Endometrial microvascular endothelial cells (primary cell): Measurements from ENCODE around the gene PTX4. TPM values are rescaled to one million over a fixed set of nuclear protein-coding genes. Genes with fewer than 3 reads are reported as not detected.

Experiments
- in situ Hi-C: cut with HindIII; loops from 2 replicates; pipeline ENCODE4 v1.10.0; 2017; ENCODE audit warnings: low sequenced_read_pairs, low pct_unique_long_range_greater_than_20kb; ENCODE audit errors: inconsistent ontology term
- total RNA-seq: library from RNA; depleted of rRNA; stranded (reverse); fragments of >200 nt; gene quantifications from one replicate; pipeline ENCODE4 v1.2.3, GENCODE V29; 2015; ENCODE audit errors: inconsistent ontology term

Gene PTX4
- total RNA-seq, 1 donor from 2014 or later, result 2.3 TPM

GRCh38 chr16:1492082-1492922 is 3.6 kb upstream of the PTX4 start:
- in situ Hi-C loops, result loop anchor here (25.0 kb wide), 1 partner anchor 105 kb away; no protein-coding TSS in a partner anchor

DNA sequence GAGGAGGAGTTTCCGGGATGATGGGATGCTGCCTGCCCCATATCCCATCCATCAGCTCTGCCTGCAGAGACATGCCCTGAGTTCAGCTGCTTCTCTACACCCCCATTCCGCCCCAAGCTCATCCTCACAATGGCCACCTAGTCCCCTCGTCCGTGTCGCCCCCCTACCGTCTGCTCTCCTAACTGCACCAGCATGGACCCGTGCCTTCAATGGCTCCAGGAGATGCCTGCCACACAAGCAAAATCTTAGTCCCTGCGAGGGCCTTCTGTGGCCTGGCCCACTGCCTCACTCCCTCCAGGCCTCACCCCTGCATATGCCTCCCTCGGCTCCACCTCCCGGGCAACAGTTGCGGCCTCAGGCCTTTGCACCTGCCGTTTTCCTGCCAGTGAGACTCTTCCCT is 2.6 kb upstream of the PTX4 start:
- in situ Hi-C loops, result loop anchor here (25.0 kb wide), 1 partner anchor 104 kb away; no protein-coding TSS in a partner anchor

- in situ Hi-C loops, result loop anchor here (25.0 kb wide), 1 partner anchor 102 kb away; no protein-coding TSS in a partner anchor
These were observed 333 bp upstream of the PTX4 start for GRCh38 chr16:1489077-1489476.

DNA sequence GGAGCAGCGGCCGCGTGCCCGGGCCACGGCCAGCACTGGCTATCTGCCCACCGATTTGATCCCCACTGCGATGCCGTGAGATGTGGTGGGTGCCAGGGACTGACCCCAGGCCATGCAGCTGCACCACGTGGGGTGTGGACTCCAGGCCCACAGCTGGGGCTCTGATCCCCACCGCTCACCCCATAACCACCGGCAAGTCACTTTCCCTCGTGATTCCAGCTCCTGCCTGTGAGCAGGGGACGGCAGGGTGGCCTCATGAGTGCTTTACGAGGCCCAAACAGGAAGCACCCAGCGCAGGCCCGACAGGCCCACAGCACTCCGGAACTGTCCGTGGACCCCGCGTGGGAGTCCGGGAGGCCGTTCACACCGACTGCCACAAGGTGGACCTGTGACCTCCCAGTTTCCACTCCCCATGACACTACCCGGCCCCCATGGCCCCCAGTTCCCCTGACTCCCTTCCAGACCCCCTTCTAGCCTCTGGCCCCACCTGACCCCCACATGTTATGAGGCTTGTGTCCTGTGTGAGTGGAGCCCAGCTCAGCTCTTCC is 616 bp downstream of the PTX4 start:
- in situ Hi-C loops, result loop anchor here (25.0 kb wide), 1 partner anchor 101 kb away; no protein-coding TSS in a partner anchor

- in situ Hi-C loops, result loop anchor here (25.0 kb wide), 1 partner anchor 100 kb away; no protein-coding TSS in a partner anchor
These were observed 1.2 kb downstream of the PTX4 start for GRCh38 chr16:1487395-1488053.

GRCh38 chr16:1486551-1487390 is 2.0 kb downstream of the PTX4 start:
- in situ Hi-C loops, result loop anchor here (25.0 kb wide), 1 partner anchor 99 kb away; no protein-coding TSS in a partner anchor

- in situ Hi-C loops, result loop anchor here (25.0 kb wide), 1 partner anchor 99 kb away; no protein-coding TSS in a partner anchor
These were observed 2.8 kb downstream of the PTX4 start for GRCh38 chr16:1485847-1486496.

GRCh38 chr16:1481906-1482835 is 6.6 kb downstream of the PTX4 start:
- in situ Hi-C loops, result loop anchor here (25.0 kb wide), 1 partner anchor 95 kb away; no protein-coding TSS in a partner anchor

DNA sequence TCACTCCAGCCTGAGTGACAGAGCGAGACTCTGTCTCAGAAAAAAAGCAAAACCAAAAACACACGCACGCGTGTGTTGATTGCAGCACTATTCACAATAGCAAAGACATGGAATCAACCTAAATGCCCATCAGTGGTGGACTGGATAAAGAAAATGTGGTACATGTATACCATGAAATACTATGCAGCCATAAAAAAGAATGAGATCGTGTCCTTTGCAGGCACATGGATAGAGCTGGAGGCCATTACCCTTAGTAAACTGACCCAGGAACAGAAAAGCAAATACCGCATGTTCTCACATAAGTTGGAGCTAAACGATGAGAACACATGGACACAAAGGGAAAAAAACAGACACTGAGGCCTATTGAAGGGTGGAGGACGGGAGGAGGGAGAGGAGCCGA is 9.8 kb downstream of the PTX4 start:
- in situ Hi-C loops, result loop anchor here (25.0 kb wide), 1 partner anchor 92 kb away; no protein-coding TSS in a partner anchor

- in situ Hi-C loops, result loop anchor here (25.0 kb wide), 1 partner anchor 90 kb away; no protein-coding TSS in a partner anchor
These were observed 11.7 kb downstream of the PTX4 start for GRCh38 chr16:1477033-1477432.

GRCh38 chr16:1475552-1476114 is 13.1 kb downstream of the PTX4 start:
- in situ Hi-C loops, result loop anchor here (25.0 kb wide), 1 partner anchor 88 kb away; no protein-coding TSS in a partner anchor

DNA sequence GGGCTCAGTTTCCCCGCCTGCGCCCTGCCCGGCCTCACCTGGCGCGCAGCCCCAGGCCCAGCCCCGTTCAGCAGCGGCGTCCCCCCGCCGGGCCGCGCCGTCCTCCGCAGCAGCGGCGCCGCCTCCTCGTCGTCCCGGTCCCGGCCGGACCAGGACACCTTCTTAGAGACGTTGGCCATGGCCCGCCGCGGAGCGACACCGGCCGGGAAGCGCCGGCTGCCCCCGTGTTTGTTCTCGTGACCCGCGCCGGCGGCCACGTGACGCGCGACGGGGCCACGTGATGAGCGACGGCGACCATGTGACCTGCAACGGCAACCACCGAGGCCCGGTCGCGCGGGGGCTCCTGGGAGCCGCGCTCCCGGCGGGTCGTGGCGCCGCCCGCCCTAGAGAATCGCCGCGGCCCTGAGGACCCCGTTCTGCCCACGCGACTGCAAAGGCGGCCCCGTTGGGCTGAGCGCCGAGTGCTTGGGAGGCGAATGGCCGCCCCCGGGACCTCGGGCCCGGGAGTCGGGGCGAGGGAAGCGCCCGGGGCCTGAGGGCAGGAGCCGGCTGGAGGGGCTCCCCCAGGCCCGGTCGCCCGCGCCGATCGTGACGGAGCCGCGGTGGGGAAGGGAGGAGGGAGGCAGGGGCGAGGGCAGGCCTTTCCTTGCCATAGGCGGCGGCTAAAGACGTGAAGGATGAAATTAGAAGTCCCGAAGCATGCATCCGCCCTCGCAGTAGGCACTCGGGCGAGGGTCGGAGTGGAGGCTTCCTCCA is 13.8 kb downstream of the PTX4 start, which contains the start of gene CLCN7:
Gene CLCN7 (minus strand): TSS at position 233 of the 756 bp plus-strand sequence. CDS start 54 bp downstream, at position 179.
- in situ Hi-C loops, result loop anchor here (25.0 kb wide), 1 partner anchor 88 kb away; no protein-coding TSS in a partner anchor

GRCh38 chr16:1474082-1474795 is 14.5 kb downstream of the PTX4 start:
- in situ Hi-C loops, result no loop called here

- in situ Hi-C loops, result no loop called here
These were observed 15.8 kb downstream of the PTX4 start for GRCh38 chr16:1472974-1473373.

DNA sequence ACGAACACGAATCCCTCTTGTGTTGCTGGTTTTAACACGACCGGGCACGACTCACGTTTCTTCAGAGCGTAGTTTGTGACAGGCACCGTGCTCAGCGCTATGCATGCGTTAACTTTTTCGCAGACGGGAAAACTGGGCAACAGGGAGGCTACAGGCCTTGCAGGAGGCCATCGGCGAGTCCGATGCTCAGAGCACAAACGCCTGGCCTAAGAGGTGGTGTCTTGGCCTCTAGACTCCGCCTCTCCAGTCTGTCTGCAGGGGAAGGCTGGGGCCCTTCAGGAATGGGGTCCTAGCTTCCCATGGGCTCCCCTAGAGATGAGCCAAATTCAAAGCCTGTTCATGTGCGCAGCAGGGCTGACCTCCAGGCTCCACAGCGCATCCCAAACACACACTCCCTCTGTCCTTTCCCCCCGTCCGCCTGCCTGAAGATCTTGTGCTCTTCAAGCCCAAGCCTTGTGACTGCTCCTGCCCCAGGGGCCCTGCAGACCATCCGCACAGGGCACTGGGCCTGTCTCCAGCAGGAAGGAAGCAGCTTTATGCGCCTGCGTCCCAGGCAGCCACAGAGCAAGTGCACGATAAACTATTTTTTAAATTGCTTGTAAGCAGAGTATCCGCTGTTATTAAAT is 17.1 kb downstream of the PTX4 start:
- in situ Hi-C loops, result no loop called here
